Measurements from ENCODE around the gene HBS1L. TPM values are rescaled to one million over a fixed set of nuclear protein-coding genes. Genes with fewer than 3 reads are reported as not detected.
A peak's percentile ranks its signal among the peaks of the same experiment; 100 is the strongest.

HBS1L gene
- total and polyA plus RNA-seq, 9 of the 15 experiments (the other 6 are each of a cell fraction or from before 2014, with no cell fraction given): 101 to 199 (median 145) TPM

- TF ChIP-seq, protein P1, sequence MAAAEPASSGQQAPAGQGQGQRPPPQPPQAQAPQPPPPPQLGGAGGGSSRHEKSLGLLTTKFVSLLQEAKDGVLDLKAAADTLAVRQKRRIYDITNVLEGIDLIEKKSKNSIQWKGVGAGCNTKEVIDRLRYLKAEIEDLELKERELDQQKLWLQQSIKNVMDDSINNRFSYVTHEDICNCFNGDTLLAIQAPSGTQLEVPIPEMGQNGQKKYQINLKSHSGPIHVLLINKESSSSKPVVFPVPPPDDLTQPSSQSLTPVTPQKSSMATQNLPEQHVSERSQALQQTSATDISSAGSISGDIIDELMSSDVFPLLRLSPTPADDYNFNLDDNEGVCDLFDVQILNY (CRISPR knock-in tag; IDR thresholded peaks at IDR 0.05): no peak
- no peak for TF ChIP-seq ZNF436 (CRISPR knock-in tag; IDR thresholded peaks at IDR 0.05)
- TF ChIP-seq DDX20 (tag; IDR thresholded peaks at IDR 0.05; ENCODE audit: low read depth): peak; percentile 33; the same call in 1 of the 2 replicates
- TF ChIP-seq, protein P2, sequence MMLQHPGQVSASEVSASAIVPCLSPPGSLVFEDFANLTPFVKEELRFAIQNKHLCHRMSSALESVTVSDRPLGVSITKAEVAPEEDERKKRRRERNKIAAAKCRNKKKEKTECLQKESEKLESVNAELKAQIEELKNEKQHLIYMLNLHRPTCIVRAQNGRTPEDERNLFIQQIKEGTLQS (IDR thresholded peaks at IDR 0.05): peak; percentile 99
- TF ChIP-seq, protein P2 (CRISPR knock-in tag; conservative IDR thresholded peaks at IDR 0.05): no peak
- TF ChIP-seq GABPA (tag; conservative IDR thresholded peaks at IDR 0.05; ENCODE audit: low read depth): 0 out of 2 replicates have a peak, but pooled peaks have one; percentile 29
- no peak; the same call in none of the 2 replicates for TF ChIP-seq ZNF311 (CRISPR knock-in tag; IDR thresholded peaks at IDR 0.05)
- TF ChIP-seq, protein P3, sequence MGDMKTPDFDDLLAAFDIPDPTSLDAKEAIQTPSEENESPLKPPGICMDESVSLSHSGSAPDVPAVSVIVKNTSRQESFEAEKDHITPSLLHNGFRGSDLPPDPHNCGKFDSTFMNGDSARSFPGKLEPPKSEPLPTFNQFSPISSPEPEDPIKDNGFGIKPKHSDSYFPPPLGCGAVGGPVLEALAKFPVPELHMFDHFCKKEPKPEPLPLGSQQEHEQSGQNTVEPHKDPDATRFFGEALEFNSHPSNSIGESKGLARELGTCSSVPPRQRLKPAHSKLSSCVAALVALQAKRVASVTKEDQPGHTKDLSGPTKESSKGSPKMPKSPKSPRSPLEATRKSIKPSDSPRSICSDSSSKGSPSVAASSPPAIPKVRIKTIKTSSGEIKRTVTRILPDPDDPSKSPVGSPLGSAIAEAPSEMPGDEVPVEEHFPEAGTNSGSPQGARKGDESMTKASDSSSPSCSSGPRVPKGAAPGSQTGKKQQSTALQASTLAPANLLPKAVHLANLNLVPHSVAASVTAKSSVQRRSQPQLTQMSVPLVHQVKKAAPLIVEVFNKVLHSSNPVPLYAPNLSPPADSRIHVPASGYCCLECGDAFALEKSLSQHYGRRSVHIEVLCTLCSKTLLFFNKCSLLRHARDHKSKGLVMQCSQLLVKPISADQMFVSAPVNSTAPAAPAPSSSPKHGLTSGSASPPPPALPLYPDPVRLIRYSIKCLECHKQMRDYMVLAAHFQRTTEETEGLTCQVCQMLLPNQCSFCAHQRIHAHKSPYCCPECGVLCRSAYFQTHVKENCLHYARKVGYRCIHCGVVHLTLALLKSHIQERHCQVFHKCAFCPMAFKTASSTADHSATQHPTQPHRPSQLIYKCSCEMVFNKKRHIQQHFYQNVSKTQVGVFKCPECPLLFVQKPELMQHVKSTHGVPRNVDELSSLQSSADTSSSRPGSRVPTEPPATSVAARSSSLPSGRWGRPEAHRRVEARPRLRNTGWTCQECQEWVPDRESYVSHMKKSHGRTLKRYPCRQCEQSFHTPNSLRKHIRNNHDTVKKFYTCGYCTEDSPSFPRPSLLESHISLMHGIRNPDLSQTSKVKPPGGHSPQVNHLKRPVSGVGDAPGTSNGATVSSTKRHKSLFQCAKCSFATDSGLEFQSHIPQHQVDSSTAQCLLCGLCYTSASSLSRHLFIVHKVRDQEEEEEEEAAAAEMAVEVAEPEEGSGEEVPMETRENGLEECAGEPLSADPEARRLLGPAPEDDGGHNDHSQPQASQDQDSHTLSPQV (IDR thresholded peaks at IDR 0.05): peak; percentile 65
- peak; percentile 47; the same call in 1 of the 2 replicates for TF ChIP-seq SMARCA4 (IDR thresholded peaks at IDR 0.05)
- 0 out of 2 replicates have a peak, but pooled peaks have one; percentile 45 for TF ChIP-seq ZNF165 (CRISPR knock-in tag; IDR thresholded peaks at IDR 0.05; ENCODE audit: borderline replicate concordance)
- TF ChIP-seq TAL1 (IDR thresholded peaks at IDR 0.05): peak; percentile 41; the same call in 1 of the 2 replicates
- TF ChIP-seq MYC (IDR thresholded peaks at IDR 0.05; ENCODE audit: low read depth, low read length): 0 out of 2 replicates have a peak, but pooled peaks have one; percentile 30
- TF ChIP-seq MYC (CRISPR knock-in tag; IDR thresholded peaks at IDR 0.05; ENCODE audit: borderline replicate concordance, low read depth): no peak
- TF ChIP-seq FOSL1 (tag; conservative IDR thresholded peaks at IDR 0.05): peak; percentile 75
- TF ChIP-seq ZNF395 (CRISPR knock-in tag; IDR thresholded peaks at IDR 0.05): no peak
- TF ChIP-seq, protein P4, sequence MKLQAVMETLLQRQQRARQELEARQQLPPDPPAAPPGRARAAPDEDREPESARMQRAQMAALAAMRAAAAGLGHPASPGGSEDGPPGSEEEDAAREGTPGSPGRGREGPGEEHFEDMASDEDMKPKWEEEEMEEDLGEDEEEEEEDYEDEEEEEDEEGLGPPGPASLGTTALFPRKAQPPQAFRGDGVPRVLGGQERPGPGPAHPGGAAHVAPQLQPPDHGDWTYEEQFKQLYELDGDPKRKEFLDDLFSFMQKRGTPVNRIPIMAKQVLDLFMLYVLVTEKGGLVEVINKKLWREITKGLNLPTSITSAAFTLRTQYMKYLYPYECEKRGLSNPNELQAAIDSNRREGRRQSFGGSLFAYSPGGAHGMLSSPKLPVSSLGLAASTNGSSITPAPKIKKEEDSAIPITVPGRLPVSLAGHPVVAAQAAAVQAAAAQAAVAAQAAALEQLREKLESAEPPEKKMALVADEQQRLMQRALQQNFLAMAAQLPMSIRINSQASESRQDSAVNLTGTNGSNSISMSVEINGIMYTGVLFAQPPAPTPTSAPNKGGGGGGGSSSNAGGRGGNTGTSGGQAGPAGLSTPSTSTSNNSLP (IDR thresholded peaks at IDR 0.05; ENCODE audit: borderline replicate concordance, low read depth, low read length): peak; percentile 97
- TF ChIP-seq TRIM24 (IDR thresholded peaks at IDR 0.05): peak; percentile 80 to 81; a peak in 2 of 4 replicates
Observed at GRCh38 chr6:135088818-135089809, 34.5 kb upstream of the HBS1L start (continued).
